Nephron progenitor cell (in vitro differentiated cells): ENCODE results near the gene PLXND1.

Experiments used
- DNase-seq: peaks from one replicate; pipeline ENCODE4 v3.0.0; 2021
- H3K27ac Mint-ChIP-seq: 2 replicates; pipeline ENCODE4 v1.8.0; 2021; ENCODE audit warnings: mild to moderate bottlenecking, moderate library complexity, mixed read lengths
- H3K27me3 Mint-ChIP-seq: 2 replicates; pipeline ENCODE4 v1.8.0; 2021; ENCODE audit warnings: mild to moderate bottlenecking, low read depth, mixed read lengths; ENCODE audit not compliant: poor library complexity
- H3K36me3 Mint-ChIP-seq: 2 replicates; pipeline ENCODE4 v1.8.0; 2021; ENCODE audit warnings: low read depth, mixed read lengths
- H3K4me1 Mint-ChIP-seq: 2 replicates; pipeline ENCODE4 v1.8.0; 2021; ENCODE audit warnings: mixed read lengths
- H3K4me3 Mint-ChIP-seq: 2 replicates; pipeline ENCODE4 v1.8.0; 2021; ENCODE audit warnings: mild to moderate bottlenecking, moderate library complexity, mixed read lengths
- H3K9me3 Mint-ChIP-seq: 2 replicates; pipeline ENCODE4 v1.8.0; 2021; ENCODE audit warnings: mild to moderate bottlenecking, moderate library complexity, mixed read lengths
- TF ChIP-seq, protein P1 (sequence below): fragments of 200-600 bp; sonication (generic); IDR thresholded peaks from 2 replicates; pipeline ENCODE4 v1.5.0; 2021; ENCODE audit warnings: antibody characterized with exemption

PLXND1 gene, protein sequence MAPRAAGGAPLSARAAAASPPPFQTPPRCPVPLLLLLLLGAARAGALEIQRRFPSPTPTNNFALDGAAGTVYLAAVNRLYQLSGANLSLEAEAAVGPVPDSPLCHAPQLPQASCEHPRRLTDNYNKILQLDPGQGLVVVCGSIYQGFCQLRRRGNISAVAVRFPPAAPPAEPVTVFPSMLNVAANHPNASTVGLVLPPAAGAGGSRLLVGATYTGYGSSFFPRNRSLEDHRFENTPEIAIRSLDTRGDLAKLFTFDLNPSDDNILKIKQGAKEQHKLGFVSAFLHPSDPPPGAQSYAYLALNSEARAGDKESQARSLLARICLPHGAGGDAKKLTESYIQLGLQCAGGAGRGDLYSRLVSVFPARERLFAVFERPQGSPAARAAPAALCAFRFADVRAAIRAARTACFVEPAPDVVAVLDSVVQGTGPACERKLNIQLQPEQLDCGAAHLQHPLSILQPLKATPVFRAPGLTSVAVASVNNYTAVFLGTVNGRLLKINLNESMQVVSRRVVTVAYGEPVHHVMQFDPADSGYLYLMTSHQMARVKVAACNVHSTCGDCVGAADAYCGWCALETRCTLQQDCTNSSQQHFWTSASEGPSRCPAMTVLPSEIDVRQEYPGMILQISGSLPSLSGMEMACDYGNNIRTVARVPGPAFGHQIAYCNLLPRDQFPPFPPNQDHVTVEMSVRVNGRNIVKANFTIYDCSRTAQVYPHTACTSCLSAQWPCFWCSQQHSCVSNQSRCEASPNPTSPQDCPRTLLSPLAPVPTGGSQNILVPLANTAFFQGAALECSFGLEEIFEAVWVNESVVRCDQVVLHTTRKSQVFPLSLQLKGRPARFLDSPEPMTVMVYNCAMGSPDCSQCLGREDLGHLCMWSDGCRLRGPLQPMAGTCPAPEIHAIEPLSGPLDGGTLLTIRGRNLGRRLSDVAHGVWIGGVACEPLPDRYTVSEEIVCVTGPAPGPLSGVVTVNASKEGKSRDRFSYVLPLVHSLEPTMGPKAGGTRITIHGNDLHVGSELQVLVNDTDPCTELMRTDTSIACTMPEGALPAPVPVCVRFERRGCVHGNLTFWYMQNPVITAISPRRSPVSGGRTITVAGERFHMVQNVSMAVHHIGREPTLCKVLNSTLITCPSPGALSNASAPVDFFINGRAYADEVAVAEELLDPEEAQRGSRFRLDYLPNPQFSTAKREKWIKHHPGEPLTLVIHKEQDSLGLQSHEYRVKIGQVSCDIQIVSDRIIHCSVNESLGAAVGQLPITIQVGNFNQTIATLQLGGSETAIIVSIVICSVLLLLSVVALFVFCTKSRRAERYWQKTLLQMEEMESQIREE (N-terminal part only)

DNA sequence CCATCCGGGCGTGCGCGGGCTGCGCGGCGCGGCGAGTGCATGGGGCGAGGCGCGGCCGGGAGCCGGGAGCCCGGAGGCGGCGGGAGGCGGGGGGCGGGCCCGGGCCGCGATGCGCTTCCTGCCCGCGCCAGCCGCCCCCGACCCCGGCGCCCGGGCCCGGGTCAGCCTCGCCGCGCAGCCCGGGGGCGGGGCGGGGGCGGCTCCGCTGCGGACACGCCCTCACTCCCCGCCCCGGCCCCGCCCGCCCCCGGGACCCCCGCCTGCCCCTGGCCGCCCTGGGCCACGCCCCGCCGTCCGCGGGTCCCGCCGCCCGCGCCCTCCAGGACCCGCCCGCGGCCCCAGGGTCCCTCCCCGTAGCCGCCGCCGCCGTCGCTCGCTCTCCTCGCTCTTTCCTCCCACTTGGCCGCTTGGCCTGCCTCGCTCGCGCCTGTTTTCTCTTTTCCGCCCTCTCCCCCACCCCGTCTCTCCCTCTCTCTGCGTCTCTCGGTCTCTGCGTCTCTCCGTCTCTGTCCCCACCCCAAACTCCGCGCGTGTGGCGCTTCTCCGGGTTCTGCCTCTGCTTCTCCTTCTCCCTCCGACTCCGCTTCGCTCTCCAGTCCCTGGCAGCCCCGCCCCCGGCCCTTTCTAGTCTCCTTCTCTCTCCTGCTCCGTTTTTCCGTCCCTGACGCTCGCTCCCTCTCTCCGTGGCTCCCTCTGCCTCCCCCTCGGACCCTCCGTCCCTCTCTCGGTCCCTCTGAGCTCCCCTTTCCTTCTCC lies at the start of gene PLXND1:
Gene PLXND1 (minus strand): TSS at position 41 of the 755 bp plus-strand sequence. CDS start 37 bp downstream, at position 4.
- TF ChIP-seq, protein P1, sequence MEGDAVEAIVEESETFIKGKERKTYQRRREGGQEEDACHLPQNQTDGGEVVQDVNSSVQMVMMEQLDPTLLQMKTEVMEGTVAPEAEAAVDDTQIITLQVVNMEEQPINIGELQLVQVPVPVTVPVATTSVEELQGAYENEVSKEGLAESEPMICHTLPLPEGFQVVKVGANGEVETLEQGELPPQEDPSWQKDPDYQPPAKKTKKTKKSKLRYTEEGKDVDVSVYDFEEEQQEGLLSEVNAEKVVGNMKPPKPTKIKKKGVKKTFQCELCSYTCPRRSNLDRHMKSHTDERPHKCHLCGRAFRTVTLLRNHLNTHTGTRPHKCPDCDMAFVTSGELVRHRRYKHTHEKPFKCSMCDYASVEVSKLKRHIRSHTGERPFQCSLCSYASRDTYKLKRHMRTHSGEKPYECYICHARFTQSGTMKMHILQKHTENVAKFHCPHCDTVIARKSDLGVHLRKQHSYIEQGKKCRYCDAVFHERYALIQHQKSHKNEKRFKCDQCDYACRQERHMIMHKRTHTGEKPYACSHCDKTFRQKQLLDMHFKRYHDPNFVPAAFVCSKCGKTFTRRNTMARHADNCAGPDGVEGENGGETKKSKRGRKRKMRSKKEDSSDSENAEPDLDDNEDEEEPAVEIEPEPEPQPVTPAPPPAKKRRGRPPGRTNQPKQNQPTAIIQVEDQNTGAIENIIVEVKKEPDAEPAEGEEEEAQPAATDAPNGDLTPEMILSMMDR: no peak
- no peaks in the 10 kb centered on the region for H3K9me3 Mint-ChIP-seq
- peak within 1 kb of the TSS; percentile 80 for H3K27ac Mint-ChIP-seq
- peaks cover 43% of the 10 kb centered on the region for H3K27me3 Mint-ChIP-seq
- peak within 1 kb of the TSS; percentile 93 for H3K4me3 Mint-ChIP-seq
- DNase-seq: peak; percentile 80
- H3K4me1 Mint-ChIP-seq: peaks cover 66% of the 10 kb centered on the region
- no peaks in the 10 kb centered on the region for H3K36me3 Mint-ChIP-seq

DNA sequence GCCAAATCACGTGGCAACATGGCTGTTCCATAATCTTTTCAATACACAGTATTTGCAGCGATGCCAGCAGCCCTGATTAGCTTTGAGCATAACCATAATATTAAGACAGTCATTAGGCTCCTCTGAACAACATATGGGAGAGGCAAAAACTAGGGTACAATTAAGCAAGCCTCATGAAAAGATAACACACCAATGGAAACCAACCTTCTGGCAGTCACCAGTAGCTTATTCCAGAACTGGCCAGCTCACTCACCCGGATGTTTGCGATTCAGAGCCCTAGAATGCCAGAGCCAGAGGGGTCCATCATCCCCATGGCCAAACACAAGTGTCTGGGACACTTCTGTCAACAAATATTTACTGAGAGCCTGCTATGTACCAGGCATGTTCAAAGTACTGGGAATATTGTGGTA lies 48.8 kb upstream of the PLXND1 start:
- Mint-ChIP-seq H3K4me3 (no peak overlapping the region), H3K4me1 (peaks cover 52% of the 10 kb centered on the region), H3K36me3 (peaks cover 13% of the 10 kb centered on the region), H3K27ac (no peak overlapping the region), H3K27me3 (no peaks in the 10 kb centered on the region), H3K9me3 (no peaks in the 10 kb centered on the region)
- TF ChIP-seq, protein P1: no peak
- no peak for DNase-seq

DNA sequence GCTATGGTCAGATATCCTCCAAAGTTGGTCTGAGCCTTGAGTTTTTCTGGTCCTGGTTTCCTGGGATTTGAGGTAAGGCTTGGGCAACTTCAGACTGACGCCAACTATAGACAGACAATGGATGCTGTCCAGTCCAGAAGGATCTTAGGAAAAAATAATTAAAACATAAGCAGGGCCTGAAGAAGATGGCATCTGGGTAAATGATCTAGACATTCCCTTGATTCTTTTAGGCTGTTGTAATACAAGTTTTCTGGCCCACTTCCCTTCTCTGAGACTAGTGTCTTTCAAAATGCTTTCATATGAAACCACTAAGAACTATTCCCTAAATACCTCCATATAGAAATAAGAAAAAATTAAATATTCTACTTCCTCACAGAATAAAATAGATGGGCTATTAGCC lies 47.7 kb upstream of the PLXND1 start:
- no peak overlapping the region for H3K4me3 Mint-ChIP-seq
- H3K4me1 Mint-ChIP-seq: peaks cover 56% of the 10 kb centered on the region
- TF ChIP-seq, protein P1: no peak
- H3K27me3 Mint-ChIP-seq: no peaks in the 10 kb centered on the region
- H3K9me3 Mint-ChIP-seq: no peaks in the 10 kb centered on the region
- H3K36me3 Mint-ChIP-seq: peaks cover 7% of the 10 kb centered on the region
- no peak overlapping the region for H3K27ac Mint-ChIP-seq
- DNase-seq: no peak

DNA sequence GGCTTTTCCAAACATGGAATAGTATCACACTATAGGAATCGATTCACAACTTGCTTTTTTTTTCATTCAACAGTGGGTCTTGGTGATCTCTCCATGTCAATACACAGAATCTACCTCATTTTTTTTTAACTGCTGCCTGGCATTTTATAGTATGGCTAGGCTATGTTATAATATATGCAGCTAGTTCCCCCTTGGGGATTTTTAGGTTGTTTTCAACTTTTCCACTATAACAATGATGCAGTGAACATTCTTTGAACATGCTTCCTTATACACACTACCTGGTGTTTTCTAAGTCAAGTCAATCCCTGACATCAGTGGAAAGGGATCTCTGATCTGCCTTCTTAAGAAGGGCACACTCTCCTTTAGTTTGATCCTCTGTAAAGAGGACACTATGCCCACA lies 46.5 kb upstream of the PLXND1 start:
- TF ChIP-seq, protein P1: no peak
- Mint-ChIP-seq H3K4me3 (no peak overlapping the region), H3K9me3 (no peaks in the 10 kb centered on the region), H3K4me1 (peaks cover 48% of the 10 kb centered on the region), H3K36me3 (peaks cover 7% of the 10 kb centered on the region), H3K27me3 (no peaks in the 10 kb centered on the region), H3K27ac (no peak overlapping the region)
- no peak for DNase-seq
